Stimulated activated CD4-positive, alpha-beta T cell treated with anti-CD3 and anti-CD28 coated beads, TNF-alpha, amount 100 ng/mL, for 48 hours (primary cell): ENCODE measurements around the gene DDX24.

Experiments used
- DNase-seq, 3 donors: peaks; one replicate each; pipeline ENCODE4 v3.0.0-alpha.2; 2020; ENCODE audit warnings: low read depth in 3 of 3

Gene DDX24

GRCh38 chr14:94031161-94031882 is 49.7 kb downstream of the DDX24 start:
- DNase-seq = no peak

GRCh38 chr14:94030571-94030970 is 50.4 kb downstream of the DDX24 start:
- DNase-seq = no peak

GRCh38 chr14:94029671-94030203 is 51.3 kb downstream of the DDX24 start:
- DNase-seq = no peak

DNA sequence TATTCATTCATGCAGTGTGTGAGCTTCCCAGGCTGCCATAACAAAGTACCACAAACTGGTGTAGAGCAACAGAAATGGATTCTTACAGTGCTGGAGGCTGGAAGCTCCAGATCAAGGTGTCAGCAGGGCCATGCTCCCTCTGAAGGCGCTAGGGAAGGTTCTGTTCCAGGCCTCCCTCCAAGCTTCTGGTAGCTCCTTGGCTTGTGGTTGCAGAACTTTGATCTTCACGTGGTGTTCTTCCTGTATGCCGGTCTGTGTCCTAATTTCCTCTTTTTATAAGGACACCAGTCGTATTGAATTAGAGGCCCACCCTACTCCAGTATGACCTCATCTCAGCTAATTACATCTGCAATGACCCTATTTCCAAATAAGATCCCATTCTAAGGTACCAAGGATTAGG is 51.7 kb downstream of the DDX24 start:
- no peak for DNase-seq

GRCh38 chr14:94028450-94028826 is 52.6 kb downstream of the DDX24 start:
- DNase-seq = peak in 1 of 3 donors; percentile 27

DNA sequence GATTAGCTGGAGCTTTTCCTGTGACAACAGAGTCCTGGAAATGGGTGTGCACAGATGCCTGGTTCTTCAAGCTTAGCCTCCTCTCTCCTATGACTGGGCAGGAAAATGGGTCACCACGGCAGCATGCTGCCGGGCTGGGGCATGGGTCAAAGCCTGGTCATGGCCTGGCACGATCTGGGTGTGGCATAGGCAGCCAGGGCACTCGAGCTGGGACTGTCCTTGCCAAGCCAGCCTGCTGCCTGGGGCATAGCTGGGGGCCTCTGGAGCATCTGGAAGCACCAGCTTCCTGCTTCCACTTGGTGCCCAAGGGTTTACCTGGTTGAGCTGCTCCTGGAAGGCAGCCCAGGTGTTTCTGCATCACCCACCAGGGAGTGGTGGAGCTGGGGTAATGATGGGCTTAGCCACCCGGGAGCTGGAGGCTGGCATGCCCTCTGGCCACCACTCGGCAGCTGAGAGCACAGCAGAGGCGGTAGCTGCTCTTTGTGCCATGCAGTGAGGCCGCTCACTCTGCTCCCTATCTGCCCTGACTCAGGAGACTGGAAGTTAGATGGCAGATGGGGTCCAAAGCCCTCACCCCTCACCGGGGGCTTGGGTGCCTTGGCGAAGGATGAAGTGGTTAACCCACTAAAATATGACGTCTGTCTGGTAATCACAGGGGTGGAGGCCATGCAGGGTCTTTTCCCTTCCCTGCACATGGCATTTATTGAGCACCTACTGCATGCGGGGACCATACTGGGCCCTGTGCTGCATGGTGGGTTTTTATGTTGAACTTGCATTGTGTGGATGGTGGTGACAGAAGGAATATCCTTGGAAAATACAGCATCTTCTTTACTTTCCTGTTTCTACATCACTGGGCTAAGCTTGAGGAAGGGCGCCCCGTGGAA is 53.2 kb downstream of the DDX24 start:
- DNase-seq = no peak

DNA sequence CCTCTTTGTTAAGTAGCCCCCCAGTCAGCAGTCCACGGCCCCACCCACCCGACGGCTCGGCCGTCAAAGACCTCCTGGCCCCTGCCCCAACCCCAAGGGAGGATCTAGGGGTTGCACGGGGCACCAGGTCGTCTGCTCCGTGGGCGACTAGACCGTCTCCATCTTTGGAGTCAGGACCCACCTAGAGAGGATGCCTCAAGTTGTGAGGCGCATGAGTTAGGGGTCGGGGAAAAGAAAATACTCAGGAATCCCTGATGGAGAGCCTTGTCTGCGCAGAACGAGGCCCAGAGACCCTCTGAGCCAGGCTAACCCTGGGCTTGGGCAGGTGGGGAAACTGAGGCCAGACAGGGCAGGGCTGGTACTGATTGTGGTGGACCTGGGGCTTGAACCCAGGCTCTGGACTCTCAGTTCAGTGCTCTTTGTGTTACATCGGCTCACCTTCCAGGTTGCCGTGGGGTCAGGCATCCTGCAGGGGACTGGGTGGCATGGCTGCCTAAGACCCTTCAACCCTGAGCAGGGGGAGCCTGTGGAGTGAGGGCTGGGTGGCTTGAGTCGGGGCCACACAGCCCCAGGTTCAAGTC is 54.0 kb downstream of the DDX24 start:
- DNase-seq = no peak

- DNase-seq = peak; percentile 92 to 96 (median 93)
Measured at GRCh38 chr14:94026173-94026888, 54.7 kb downstream of the DDX24 start, which contains the start of gene OTUB2. Gene OTUB2, plus strand, starts transcription at chr14:94026340. Its CDS starts 198 bp downstream, at chr14:94026538.

DNA sequence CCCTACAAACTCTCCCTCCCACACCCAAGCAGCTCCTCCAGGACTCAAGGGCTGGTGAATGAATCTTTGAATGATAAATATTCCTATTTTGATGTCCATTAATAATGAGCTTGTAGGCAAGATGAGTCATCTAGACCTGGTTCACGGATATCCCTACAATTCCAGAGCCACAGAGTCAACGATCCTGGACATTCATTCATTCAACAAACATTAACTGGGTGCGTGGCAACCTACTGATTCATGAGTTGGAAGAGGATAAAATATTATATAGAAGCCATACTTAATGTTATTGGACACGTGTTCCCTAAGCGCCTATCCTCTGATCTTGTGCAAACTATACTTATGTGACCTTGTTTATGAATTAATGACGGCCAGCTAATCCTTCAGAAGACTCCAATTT is 55.3 kb downstream of the DDX24 start:
- no peak for DNase-seq

GRCh38 chr14:94024549-94024948 is 56.5 kb downstream of the DDX24 start:
- DNase-seq = no peak

DNA sequence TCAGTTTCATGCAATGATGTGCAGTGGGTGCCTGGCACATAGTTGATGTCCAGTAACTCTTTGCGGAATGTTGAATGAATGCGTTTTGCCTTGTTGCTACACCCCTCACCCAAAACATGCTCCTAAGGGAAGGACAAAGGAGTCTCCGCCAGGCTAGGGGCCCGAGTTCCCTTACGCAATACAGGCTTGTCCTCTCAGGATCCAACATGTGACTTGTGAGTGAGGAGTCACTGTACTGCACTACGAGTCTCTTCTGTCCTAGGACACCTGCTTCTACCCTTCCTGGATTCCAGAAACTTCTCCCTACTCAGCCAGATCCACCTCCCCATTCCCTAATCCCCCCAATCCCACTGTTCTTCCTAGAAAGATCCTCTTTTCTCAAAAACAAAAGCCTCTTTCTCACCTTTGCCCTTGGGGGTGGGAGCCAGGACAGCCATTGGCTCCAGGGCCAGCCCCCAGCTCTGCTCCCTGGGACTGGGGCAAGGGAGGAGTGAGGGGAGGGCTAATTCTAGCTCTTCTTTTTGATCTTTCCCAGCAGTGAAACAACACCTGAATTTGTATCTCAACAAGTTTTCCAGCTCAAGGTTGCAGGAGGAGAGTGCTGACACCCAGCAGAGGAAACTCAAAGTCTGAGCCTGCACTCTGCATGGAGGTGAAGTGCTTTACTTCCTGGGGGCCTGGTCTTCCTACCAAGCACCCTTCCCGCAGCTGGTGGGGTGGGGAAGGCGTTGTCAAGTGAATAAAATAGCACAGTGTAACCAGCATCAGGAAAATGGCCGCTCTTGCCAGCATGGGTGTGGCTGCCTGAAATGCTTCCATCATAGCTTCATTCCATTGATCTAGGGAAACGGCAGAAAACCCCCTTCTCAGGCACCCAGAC is 58.2 kb downstream of the DDX24 start:
- no peak for DNase-seq

- no peak for DNase-seq
Measured at GRCh38 chr14:94021416-94022157, 59.4 kb downstream of the DDX24 start.

- no peak for DNase-seq
Measured at GRCh38 chr14:94021001-94021400, 60.0 kb downstream of the DDX24 start.

DNA sequence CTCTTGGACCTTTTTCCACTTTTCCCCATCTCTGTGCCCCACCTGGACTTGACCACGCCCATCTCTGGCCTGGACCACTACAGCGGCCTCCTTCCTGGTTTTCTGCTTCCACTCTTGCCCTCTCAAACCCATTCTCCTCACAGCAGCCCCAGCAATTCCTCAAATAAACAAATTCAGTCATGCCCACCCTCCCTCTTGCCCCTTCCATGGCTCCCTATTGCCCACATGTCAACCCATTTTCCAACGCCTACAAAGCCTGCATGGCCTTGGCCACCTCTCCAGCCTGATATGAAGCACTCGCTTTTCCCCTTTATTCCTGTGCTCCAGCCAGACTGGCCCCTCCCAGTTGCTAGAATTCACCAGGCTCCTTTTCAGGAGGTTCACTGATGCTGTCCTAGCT is 60.7 kb downstream of the DDX24 start:
- DNase-seq = no peak

DNA sequence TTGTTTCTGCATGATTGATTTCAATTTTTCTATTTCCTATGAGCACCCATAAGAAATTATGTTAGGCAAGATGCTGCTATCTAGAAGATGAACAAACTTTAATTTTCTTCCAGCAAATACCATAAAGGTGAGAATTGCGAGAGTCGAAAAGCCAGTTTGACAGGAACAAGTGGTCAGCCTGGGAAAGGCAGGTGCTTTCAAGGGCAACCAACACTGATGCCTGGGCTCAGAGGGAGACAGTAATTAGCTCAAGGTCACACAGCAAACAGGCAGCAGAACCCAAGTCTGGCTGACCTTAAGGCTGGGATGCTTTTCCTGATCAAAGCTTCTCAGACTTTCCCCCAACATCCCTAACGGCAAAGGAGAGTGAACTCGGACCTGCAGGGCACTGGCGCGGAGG is 61.7 kb downstream of the DDX24 start:
- DNase-seq = no peak

DNA sequence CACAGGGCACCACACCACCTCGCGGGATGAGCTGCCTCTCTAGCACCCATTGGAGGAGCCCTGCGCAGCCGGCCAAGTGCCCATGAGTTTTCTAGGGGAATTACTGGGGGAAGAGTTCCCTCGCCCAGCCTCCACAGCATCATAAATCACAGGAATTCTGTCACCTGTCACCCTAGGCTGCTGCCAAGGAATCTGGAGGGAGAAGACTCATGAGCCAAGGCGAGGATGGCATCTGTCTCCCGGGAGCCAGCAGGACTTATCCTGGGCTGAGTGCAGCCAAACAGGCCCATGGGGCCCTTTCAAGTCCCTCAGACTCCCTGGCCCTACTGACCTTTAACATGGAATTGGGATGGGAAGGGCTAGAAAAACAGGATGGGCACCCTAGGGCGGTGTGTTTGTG is 62.7 kb downstream of the DDX24 start:
- no peak for DNase-seq

- no peak for DNase-seq
Measured at GRCh38 chr14:94016446-94016976, 64.5 kb downstream of the DDX24 start.

DNA sequence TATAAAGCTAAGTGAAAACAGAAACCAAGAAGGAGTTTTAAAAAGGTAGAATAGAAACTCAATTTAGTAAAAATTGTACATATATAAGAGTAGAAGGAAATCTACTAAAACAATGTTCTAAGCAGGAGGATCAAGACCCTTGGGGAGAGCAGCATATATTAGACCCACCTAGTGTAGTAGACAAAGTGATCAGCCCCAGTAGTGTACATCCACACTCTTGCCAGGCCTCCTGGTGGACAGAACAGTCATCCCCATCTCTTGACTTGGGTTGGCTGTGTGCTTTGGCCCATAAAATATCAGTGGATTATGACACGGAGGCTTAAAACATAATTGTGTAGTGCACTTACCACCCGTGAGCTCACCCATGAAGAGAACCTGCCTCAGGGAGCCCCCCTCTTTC is 65.8 kb downstream of the DDX24 start:
- DNase-seq = no peak

- DNase-seq = no peak
Measured at GRCh38 chr14:94014382-94014781, 66.6 kb downstream of the DDX24 start.

GRCh38 chr14:94011795-94012194 is 69.2 kb downstream of the DDX24 start:
- DNase-seq = no peak
